WERI-Rb-1 (cell line): ENCODE measurements around the gene CLEC2L.

Experiments used
- DNase-seq: peaks from one replicate; pipeline ENCODE4 v3.0.0-alpha.2; 2020
- H3K27ac ChIP-seq: fragments of 250-450 bp; sonication (Bioruptor Pico); 2 replicates; pipeline ENCODE4 v1.5.1; 2020; ENCODE audit warnings: mild to moderate bottlenecking, moderate library complexity
- H3K27me3 ChIP-seq: fragments of 250-450 bp; sonication (Bioruptor Pico); 2 replicates; pipeline ENCODE4 v1.5.1; 2021; ENCODE audit warnings: mild to moderate bottlenecking, low read depth, moderate library complexity; ENCODE audit not compliant: insufficient read depth, severe bottlenecking
- H3K36me3 ChIP-seq: fragments of 250-450 bp; sonication (Bioruptor Pico); 2 replicates; pipeline ENCODE4 v1.5.1; 2020; ENCODE audit warnings: mild to moderate bottlenecking, moderate library complexity
- H3K4me3 ChIP-seq: 2 replicates; pipeline ENCODE4 v1.5.1; 2011; ENCODE audit warnings: low read depth, mild to moderate bottlenecking, control low read depth, low read length
- H3K9me3 ChIP-seq: fragments of 250-450 bp; sonication (Bioruptor Pico); 2 replicates; pipeline ENCODE4 v1.5.1; 2021; ENCODE audit warnings: mild to moderate bottlenecking, moderate library complexity; ENCODE audit not compliant: severe bottlenecking
- TF ChIP-seq, protein P1 (sequence below): IDR thresholded peaks from 2 replicates; pipeline ENCODE4 v1.5.1; 2011; ENCODE audit warnings: low read depth, mild to moderate bottlenecking, control low read depth, inconsistent platforms, low read length

CLEC2L gene

GRCh38 chr7:139534096-139534495, 10.6 kb downstream of the CLEC2L start:
- Histone ChIP-seq H3K27ac (no peak overlapping the region), H3K27me3 (no peaks in the 10 kb centered on the region), H3K9me3 (peaks cover 5% of the 10 kb centered on the region), H3K36me3 (no peaks in the 10 kb centered on the region), H3K4me3 (no peak overlapping the region)
- TF ChIP-seq, protein P1, sequence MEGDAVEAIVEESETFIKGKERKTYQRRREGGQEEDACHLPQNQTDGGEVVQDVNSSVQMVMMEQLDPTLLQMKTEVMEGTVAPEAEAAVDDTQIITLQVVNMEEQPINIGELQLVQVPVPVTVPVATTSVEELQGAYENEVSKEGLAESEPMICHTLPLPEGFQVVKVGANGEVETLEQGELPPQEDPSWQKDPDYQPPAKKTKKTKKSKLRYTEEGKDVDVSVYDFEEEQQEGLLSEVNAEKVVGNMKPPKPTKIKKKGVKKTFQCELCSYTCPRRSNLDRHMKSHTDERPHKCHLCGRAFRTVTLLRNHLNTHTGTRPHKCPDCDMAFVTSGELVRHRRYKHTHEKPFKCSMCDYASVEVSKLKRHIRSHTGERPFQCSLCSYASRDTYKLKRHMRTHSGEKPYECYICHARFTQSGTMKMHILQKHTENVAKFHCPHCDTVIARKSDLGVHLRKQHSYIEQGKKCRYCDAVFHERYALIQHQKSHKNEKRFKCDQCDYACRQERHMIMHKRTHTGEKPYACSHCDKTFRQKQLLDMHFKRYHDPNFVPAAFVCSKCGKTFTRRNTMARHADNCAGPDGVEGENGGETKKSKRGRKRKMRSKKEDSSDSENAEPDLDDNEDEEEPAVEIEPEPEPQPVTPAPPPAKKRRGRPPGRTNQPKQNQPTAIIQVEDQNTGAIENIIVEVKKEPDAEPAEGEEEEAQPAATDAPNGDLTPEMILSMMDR, result no peak
- no peak for DNase-seq

DNA sequence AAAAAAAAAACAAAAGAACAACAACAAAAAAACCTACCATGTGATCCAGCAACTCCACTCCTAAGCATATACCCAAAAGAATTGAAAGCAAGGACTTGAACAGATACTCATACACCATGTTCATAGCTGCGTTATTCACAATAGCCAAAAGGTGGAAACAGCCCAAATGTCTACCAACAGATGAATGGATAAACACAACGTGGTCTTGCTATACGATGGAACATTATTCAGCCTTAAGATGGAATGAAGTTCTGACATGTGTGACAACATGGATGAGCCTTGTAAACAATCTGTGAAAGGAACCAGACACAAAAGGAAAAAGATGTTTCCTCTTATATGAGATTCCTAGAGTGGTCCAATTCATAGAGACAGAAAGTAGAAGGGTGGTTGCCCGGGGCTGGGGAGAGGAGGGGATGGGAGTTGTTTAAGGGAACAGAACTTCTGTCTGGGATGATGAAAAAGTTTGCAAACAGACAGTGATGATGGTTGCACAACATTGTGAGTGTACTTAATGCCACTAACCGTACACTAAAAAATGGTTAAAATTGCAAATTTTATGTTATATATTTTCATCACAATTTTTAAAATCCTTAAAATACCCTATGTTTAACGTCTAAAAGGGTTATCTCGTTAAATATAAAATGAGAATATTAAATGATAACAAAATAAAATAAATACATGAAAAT, 11.6 kb downstream of the CLEC2L start:
- Histone ChIP-seq H3K4me3 (no peak overlapping the region), H3K9me3 (peaks cover 5% of the 10 kb centered on the region), H3K36me3 (no peaks in the 10 kb centered on the region), H3K27me3 (no peaks in the 10 kb centered on the region), H3K27ac (no peak overlapping the region)
- no peak for DNase-seq
- TF ChIP-seq, protein P1, result no peak

DNA sequence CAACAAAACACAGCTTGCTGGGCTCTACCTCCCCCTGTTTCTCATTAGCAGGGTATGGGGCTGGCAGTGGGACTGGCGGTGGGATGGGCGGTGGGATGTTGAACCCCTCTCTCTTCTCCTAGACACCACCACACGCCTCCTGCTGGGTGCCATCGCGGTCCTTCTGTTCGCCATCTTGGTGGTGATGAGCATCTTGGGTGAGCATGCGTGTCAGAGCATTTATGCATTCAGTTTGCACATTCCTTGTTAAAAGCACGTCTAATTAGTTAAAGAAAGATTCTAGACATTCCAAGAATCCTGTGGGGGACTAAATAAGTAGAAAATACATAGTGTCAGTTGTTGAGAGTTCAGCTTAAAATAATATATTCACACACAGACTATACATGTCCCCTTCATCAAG, 12.7 kb downstream of the CLEC2L start:
- no peak for DNase-seq
- H3K27me3 ChIP-seq, result no peaks in the 10 kb centered on the region
- no peaks in the 10 kb centered on the region for H3K36me3 ChIP-seq
- H3K4me3 ChIP-seq, result no peak overlapping the region
- TF ChIP-seq, protein P1, result no peak
- peaks cover 5% of the 10 kb centered on the region for H3K9me3 ChIP-seq
- no peak overlapping the region for H3K27ac ChIP-seq

DNA sequence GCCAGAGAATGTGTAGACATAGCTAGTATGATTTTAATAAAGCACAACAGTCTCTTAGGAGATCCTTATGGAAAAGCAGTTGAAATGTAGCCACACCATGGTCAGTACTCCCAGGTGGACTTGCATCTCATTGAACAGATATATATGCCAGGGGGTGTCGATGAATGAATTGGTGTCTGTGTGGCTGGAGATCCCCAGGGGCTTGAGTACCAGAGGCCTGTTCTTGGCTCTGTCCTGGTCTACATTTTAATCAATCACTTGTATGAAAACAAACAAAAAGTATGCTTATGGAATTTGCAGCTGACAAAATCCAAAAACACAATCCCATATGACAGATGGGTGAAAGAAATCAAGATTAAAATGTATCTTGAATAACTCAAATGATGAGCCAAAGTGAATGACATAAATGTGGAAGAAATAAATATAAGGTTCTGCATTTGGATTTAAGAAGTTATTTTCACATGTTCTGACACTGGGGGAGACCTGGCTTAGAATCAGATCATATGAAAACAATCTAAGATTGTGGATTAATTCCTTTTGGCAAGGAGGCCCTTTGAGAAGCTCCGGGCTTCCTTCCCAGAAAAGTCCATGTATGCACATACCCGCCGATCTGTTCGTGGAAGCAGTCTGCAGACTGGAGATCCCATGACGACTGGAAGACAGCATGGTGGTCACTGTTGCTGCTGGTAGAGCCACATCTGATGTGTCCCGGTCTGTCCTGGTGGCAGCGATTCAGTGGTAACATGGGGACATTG, 15.6 kb downstream of the CLEC2L start:
- TF ChIP-seq, protein P1, result no peak

DNA sequence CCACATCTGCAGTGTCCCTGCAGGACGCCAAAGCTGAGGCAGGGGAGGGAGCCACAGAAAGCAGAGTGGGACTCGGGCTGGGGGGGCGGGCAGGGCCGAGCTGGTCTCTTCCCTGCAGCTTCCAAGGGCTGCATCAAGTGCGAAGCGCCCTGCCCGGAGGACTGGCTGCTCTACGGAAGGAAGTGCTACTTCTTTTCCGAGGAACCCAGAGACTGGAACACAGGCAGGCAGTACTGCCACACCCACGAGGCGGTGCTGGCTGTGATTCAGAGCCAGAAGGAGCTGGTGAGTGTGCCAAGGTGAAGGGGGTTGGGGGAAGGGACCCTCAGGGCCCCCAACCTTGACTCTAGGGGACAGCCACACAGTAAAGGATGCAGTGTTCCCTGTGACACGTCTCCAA, 16.7 kb downstream of the CLEC2L start:
- no peak overlapping the region for H3K27ac ChIP-seq
- H3K4me3 ChIP-seq, result no peak overlapping the region
- TF ChIP-seq, protein P1, result no peak

More for the DNA sequence above, 15.6 kb downstream of the CLEC2L start:
- Histone ChIP-seq H3K27ac (no peak overlapping the region), H3K4me3 (no peak overlapping the region), H3K9me3 (peaks cover 5% of the 10 kb centered on the region), H3K36me3 (no peaks in the 10 kb centered on the region), H3K27me3 (no peaks in the 10 kb centered on the region)
- DNase-seq, result no peak

More for the DNA sequence above, 16.7 kb downstream of the CLEC2L start:
- Histone ChIP-seq H3K36me3 (no peaks in the 10 kb centered on the region), H3K9me3 (peaks cover 5% of the 10 kb centered on the region), H3K27me3 (no peaks in the 10 kb centered on the region)
- DNase-seq, result no peak
